AG10803 (cell line): ENCODE measurements around the gene OPN1SW.

Experiments
- DNase-seq: peaks from one replicate; pipeline ENCODE4 v3.0.0; 2010; ENCODE audit warnings: low read depth
- H3K4me3 ChIP-seq: 2 replicates; pipeline ENCODE4 v1.5.1; 2011; ENCODE audit warnings: mild to moderate bottlenecking, low read length, control low read depth
- CTCF ChIP-seq: conservative IDR thresholded peaks from 2 replicates; pipeline ENCODE4 v1.5.1; 2011; ENCODE audit warnings: mild to moderate bottlenecking, low read length, control low read depth, inconsistent platforms

The OPN1SW gene

GRCh38 chr7:128734890-128735289, 40.7 kb downstream of the OPN1SW start:
- no peak for DNase-seq
- H3K4me3 ChIP-seq = no peak overlapping the region
- TF ChIP-seq CTCF = no peak

GRCh38 chr7:128733278-128733645, 42.3 kb downstream of the OPN1SW start:
- no peak overlapping the region for H3K4me3 ChIP-seq
- no peak for DNase-seq
- TF ChIP-seq CTCF = no peak

- TF ChIP-seq CTCF = no peak
These were observed 42.9 kb downstream of the OPN1SW start for GRCh38 chr7:128732521-128733277.

GRCh38 chr7:128731184-128731583, 44.4 kb downstream of the OPN1SW start:
- no peak for DNase-seq
- H3K4me3 ChIP-seq = no peak overlapping the region
- TF ChIP-seq CTCF = no peak

More at GRCh38 chr7:128732521-128733277, 42.9 kb downstream of the OPN1SW start:
- no peak overlapping the region for H3K4me3 ChIP-seq
- no peak for DNase-seq

- no peak for DNase-seq
- no peak overlapping the region for H3K4me3 ChIP-seq
- TF ChIP-seq CTCF = no peak
These were observed 46.1 kb downstream of the OPN1SW start for GRCh38 chr7:128729494-128729893.

- H3K4me3 ChIP-seq = no peak overlapping the region
- TF ChIP-seq CTCF = no peak
- peak; percentile 88 for DNase-seq
These were observed 47.0 kb downstream of the OPN1SW start for GRCh38 chr7:128728598-128728997.

GRCh38 chr7:128727239-128727638, 48.4 kb downstream of the OPN1SW start:
- TF ChIP-seq CTCF = no peak
- H3K4me3 ChIP-seq = no peak overlapping the region
- no peak for DNase-seq
